A673 (cell line): ENCODE data around the gene TMEM164. TPM values are rescaled to one million over a fixed set of nuclear protein-coding genes. Genes with fewer than 3 reads are reported as not detected.

Source experiments
- BruUV-seq: library from RNA; stranded (reverse); fragments of 400-500 nt; replicated peaks from 2 replicates; lab custom pipeline; 2021; lab: Mats Ljungman, UMichigan
- CTCF ChIA-PET: fragments of 300-600 bp; sonication (Branson Sonifier 250); formaldehyde crosslinking; loops from one replicate; lab custom pipeline; 2022; ENCODE audit warnings: antibody characterized with exemption; lab: Charles Lee
- POLR2A ChIA-PET: fragments of 300-600 bp; sonication (Branson Sonifier 250); formaldehyde crosslinking; loops from one replicate; lab custom pipeline; 2022; ENCODE audit warnings: antibody characterized with exemption; ENCODE audit not compliant: low non-redundant PET; lab: Charles Lee
- DNase-seq: peaks from one replicate; pipeline ENCODE4 v3.0.0-alpha.2; 2015; ENCODE audit warnings: low spot score
- H3K27ac ChIP-seq: fragments of 200-600 bp; sonication (generic); 2 replicates; pipeline ENCODE4 v1.5.1; 2016; ENCODE audit warnings: mixed run types, low read depth, mild to moderate bottlenecking, mixed read lengths, antibody characterized with exemption, low read length; ENCODE audit not compliant: poor library complexity, severe bottlenecking
- H3K27me3 ChIP-seq: fragments of 200-600 bp; sonication (generic); replicated peaks from 2 replicates; pipeline ENCODE4 v1.6.1; 2017; ENCODE audit warnings: mixed run types, low read depth, mild to moderate bottlenecking, mixed read lengths, antibody characterized with exemption, low read length; ENCODE audit not compliant: insufficient read depth, poor library complexity
- H3K36me3 ChIP-seq: fragments of 200-600 bp; sonication (generic); 2 replicates; pipeline ENCODE4 v1.6.1; 2016; ENCODE audit warnings: mixed run types, mild to moderate bottlenecking, mixed read lengths, antibody characterized with exemption, low read length; ENCODE audit not compliant: insufficient read depth, poor library complexity, severe bottlenecking
- H3K4me1 ChIP-seq: fragments of 200-600 bp; sonication (generic); 2 replicates; pipeline ENCODE4 v1.6.1; 2017; ENCODE audit warnings: mixed run types, mild to moderate bottlenecking, mixed read lengths, antibody characterized with exemption, low read length; ENCODE audit not compliant: insufficient read depth, poor library complexity, severe bottlenecking
- H3K4me3 ChIP-seq: fragments of 200-600 bp; sonication (generic); 2 replicates; pipeline ENCODE4 v1.5.1; 2016; ENCODE audit warnings: low read depth, mixed run types, mild to moderate bottlenecking, mixed read lengths, low read length; ENCODE audit not compliant: poor library complexity, severe bottlenecking
- H3K9me3 ChIP-seq: fragments of 200-600 bp; sonication (generic); 2 replicates; pipeline ENCODE4 v1.6.1; 2016; ENCODE audit warnings: mixed run types, low read depth, mild to moderate bottlenecking, mixed read lengths, antibody characterized with exemption, low read length; ENCODE audit not compliant: poor library complexity, severe bottlenecking
- CTCF ChIP-seq: fragments of 300-800, 200-600 bp; sonication (generic); conservative IDR thresholded peaks from 2 replicates; pipeline ENCODE4 v1.5.1; 2017; ENCODE audit warnings: low read depth, mild to moderate bottlenecking, antibody characterized with exemption, low read length, moderate library complexity, mixed read lengths
- EZH2 ChIP-seq: fragments of 200-600 bp; sonication (generic); IDR thresholded peaks from 2 replicates; pipeline ENCODE4 v1.6.1; 2017; ENCODE audit warnings: borderline replicate concordance, low read depth, mild to moderate bottlenecking, mixed read lengths, antibody characterized with exemption, low read length; ENCODE audit not compliant: poor library complexity, severe bottlenecking
- intact Hi-C: fragments of 100-400 bp; cut with micrococcal nuclease; formaldehyde crosslinking; loops from one replicate; pipeline ENCODE4 v1.10.0; 2022; ENCODE audit not compliant: unreplicated experiment
- total RNA-seq: library from RNA; stranded (reverse); gene quantifications from 2 replicates; pipeline ENCODE4 v1.2.3, GENCODE V29; 2021

Gene TMEM164
- total RNA-seq, 1 experiment from 2014 or later: 26.5 TPM

- no peaks in the 10 kb centered on the region for H3K36me3 ChIP-seq
- no peaks in the 10 kb centered on the region for H3K9me3 ChIP-seq
- ChIA-PET CTCF (no interaction called here), POLR2A (no interaction called here)
- H3K27ac ChIP-seq: peak overlapping the region; percentile 50
- intact Hi-C loops: no loop called here
- no TSS peak for BruUV-seq
- H3K27me3 ChIP-seq: no peaks in the 10 kb centered on the region
- H3K4me3 ChIP-seq: no peak overlapping the region
- DNase-seq: no peak
- no peak for TF ChIP-seq EZH2
- TF ChIP-seq CTCF: no peak
- peaks cover 51% of the 10 kb centered on the region for H3K4me1 ChIP-seq
These were observed 213.1 kb downstream of the TMEM164 start for GRCh38 chrX:110216027-110216426.

- DNase-seq: peak; percentile 48
- TF ChIP-seq CTCF (no peak), EZH2 (no peak)
- Histone ChIP-seq H3K9me3 (no peaks in the 10 kb centered on the region), H3K36me3 (no peaks in the 10 kb centered on the region), H3K27me3 (no peaks in the 10 kb centered on the region), H3K4me3 (no peak overlapping the region), H3K4me1 (peaks cover 51% of the 10 kb centered on the region), H3K27ac (no peak overlapping the region)
- BruUV-seq: no TSS peak
- ChIA-PET POLR2A (no interaction called here), CTCF (no interaction called here)
- intact Hi-C loops: no loop called here
These were observed 215.7 kb downstream of the TMEM164 start for GRCh38 chrX:110218591-110218990.

- H3K4me3 ChIP-seq: no peak overlapping the region
- ChIA-PET CTCF (no interaction called here), POLR2A (no interaction called here)
- DNase-seq: no peak
- no peaks in the 10 kb centered on the region for H3K36me3 ChIP-seq
- intact Hi-C loops: loop anchor here (5.0 kb wide), 1 partner anchor 97 kb away; the partner anchor contains the start of gene AMMECR1
- TF ChIP-seq CTCF: no peak
- TF ChIP-seq EZH2: no peak
- H3K27ac ChIP-seq: no peak overlapping the region
- no TSS peak for BruUV-seq
- no peaks in the 10 kb centered on the region for H3K9me3 ChIP-seq
- H3K4me1 ChIP-seq: peaks cover 45% of the 10 kb centered on the region
- H3K27me3 ChIP-seq: no peaks in the 10 kb centered on the region
These were observed 217.0 kb downstream of the TMEM164 start for GRCh38 chrX:110219920-110220319.
